ENCODE data around the gene DPF3.

DNA sequence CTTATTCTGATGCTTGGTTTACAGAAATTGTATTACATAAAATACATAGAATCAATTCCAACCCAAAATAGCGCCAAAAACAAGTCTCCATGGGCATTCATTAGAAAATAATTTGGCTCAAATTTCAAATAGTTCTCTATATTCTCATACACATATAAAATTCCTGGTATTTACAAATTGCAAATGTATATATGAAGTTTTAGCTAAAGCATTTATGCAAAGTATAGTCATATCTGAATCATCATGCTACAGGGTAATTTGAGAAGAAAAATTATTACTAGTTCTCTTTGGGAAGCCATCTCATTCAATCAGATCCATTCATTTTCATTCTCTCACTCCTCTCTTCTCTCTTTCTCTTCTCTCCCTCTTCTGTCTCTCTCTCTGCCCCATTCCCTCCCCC, 257.8 kb downstream of the DPF3 start:
- TF ChIP-seq, protein P1, sequence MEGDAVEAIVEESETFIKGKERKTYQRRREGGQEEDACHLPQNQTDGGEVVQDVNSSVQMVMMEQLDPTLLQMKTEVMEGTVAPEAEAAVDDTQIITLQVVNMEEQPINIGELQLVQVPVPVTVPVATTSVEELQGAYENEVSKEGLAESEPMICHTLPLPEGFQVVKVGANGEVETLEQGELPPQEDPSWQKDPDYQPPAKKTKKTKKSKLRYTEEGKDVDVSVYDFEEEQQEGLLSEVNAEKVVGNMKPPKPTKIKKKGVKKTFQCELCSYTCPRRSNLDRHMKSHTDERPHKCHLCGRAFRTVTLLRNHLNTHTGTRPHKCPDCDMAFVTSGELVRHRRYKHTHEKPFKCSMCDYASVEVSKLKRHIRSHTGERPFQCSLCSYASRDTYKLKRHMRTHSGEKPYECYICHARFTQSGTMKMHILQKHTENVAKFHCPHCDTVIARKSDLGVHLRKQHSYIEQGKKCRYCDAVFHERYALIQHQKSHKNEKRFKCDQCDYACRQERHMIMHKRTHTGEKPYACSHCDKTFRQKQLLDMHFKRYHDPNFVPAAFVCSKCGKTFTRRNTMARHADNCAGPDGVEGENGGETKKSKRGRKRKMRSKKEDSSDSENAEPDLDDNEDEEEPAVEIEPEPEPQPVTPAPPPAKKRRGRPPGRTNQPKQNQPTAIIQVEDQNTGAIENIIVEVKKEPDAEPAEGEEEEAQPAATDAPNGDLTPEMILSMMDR (IDR thresholded peaks at IDR 0.05) = no peak
- no peak for TF ChIP-seq POLR2AphosphoS5 (IDR thresholded peaks at IDR 0.05; ENCODE audit: low read depth, low read length)
- TF ChIP-seq, protein P2, sequence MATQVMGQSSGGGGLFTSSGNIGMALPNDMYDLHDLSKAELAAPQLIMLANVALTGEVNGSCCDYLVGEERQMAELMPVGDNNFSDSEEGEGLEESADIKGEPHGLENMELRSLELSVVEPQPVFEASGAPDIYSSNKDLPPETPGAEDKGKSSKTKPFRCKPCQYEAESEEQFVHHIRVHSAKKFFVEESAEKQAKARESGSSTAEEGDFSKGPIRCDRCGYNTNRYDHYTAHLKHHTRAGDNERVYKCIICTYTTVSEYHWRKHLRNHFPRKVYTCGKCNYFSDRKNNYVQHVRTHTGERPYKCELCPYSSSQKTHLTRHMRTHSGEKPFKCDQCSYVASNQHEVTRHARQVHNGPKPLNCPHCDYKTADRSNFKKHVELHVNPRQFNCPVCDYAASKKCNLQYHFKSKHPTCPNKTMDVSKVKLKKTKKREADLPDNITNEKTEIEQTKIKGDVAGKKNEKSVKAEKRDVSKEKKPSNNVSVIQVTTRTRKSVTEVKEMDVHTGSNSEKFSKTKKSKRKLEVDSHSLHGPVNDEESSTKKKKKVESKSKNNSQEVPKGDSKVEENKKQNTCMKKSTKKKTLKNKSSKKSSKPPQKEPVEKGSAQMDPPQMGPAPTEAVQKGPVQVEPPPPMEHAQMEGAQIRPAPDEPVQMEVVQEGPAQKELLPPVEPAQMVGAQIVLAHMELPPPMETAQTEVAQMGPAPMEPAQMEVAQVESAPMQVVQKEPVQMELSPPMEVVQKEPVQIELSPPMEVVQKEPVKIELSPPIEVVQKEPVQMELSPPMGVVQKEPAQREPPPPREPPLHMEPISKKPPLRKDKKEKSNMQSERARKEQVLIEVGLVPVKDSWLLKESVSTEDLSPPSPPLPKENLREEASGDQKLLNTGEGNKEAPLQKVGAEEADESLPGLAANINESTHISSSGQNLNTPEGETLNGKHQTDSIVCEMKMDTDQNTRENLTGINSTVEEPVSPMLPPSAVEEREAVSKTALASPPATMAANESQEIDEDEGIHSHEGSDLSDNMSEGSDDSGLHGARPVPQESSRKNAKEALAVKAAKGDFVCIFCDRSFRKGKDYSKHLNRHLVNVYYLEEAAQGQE (IDR thresholded peaks at IDR 0.05; ENCODE audit: insufficient read depth in 1 of 2, low read depth in 2 of 2, low read length in 1 of 2) = no peak
- no peak for TF ChIP-seq TCF7L2 (IDR thresholded peaks at IDR 0.05; ENCODE audit: low read depth, low read length)
- TF ChIP-seq SIN3A (IDR thresholded peaks at IDR 0.05; ENCODE audit: borderline replicate concordance, insufficient read depth, low read depth, low read length) = no peak
